Spleen (tissue), 11 donors: ENCODE results near the gene CDK18. TPM values are rescaled to one million over a fixed set of nuclear protein-coding genes. Genes with fewer than 3 reads are reported as not detected.

ENCODE experiments used
- DNase-seq: peaks from one replicate; pipeline ENCODE4 v3.0.0-alpha.2; 2020
- H3K27ac ChIP-seq, 8 donors: fragments of 200-600 bp; sonication (generic) in 7 of 8; 1 replicate in 4 of 8; 2 replicates in 4 of 8; pipeline versions ENCODE4 v1.5.0 to v1.8.0; 2016 to 2021; ENCODE audit warnings: inconsistent platforms in 4 of 8, mild to moderate bottlenecking in 4 of 8, moderate library complexity in 1 of 8
- H3K27me3 ChIP-seq, 7 donors: fragments of 200-600 bp; sonication (generic) in 6 of 7; replicated peaks in 1 of 7; 1 replicate in 4 of 7; 2 replicates in 3 of 7; pipeline versions ENCODE4 v1.5.0 to v1.8.0; 2016 to 2021; ENCODE audit warnings: inconsistent platforms in 3 of 7, mild to moderate bottlenecking in 1 of 7
- H3K36me3 ChIP-seq, 6 donors: fragments of 200-600 bp; sonication (generic) in 5 of 6; 1 replicate in 4 of 6; 2 replicates in 2 of 6; pipeline versions ENCODE4 v1.5.0 to v1.8.0; 2016 to 2021; ENCODE audit warnings: inconsistent platforms in 2 of 6
- H3K4me1 ChIP-seq, 6 donors: fragments of 200-600 bp; sonication (generic) in 5 of 6; 1 replicate in 3 of 6; 2 replicates in 3 of 6; pipeline versions ENCODE4 v1.5.0 to v1.8.0; 2016 to 2021; ENCODE audit warnings: inconsistent platforms in 3 of 6
- H3K4me3 ChIP-seq, 8 donors: fragments of 200-600 bp; sonication (generic) in 7 of 8; 1 replicate in 4 of 8; 2 replicates in 4 of 8; pipeline versions ENCODE4 v1.5.0 to v1.8.0; 2016 to 2021; ENCODE audit warnings: inconsistent platforms in 4 of 8, mild to moderate bottlenecking in 4 of 8, moderate library complexity in 2 of 8
- H3K9me3 ChIP-seq, 8 donors: fragments of 200-600 bp; sonication (generic) in 7 of 8; 1 replicate in 4 of 8; 2 replicates in 4 of 8; pipeline versions ENCODE4 v1.5.0 to v1.8.0; 2016 to 2021; ENCODE audit warnings: inconsistent platforms in 4 of 8
- POLR2A ChIP-seq, 3 donors: fragments of 450-650 bp; IDR thresholded peaks; one replicate each; pipeline ENCODE4 v1.5.1; 2017; ENCODE audit warnings: antibody characterized with exemption in 3 of 3, mild to moderate bottlenecking in 1 of 3
- POLR2AphosphoS5 ChIP-seq, 3 donors: sonication (generic); formaldehyde crosslinking; IDR thresholded peaks; one replicate each; pipeline ENCODE4 v1.5.1; 2017; ENCODE audit warnings: antibody characterized with exemption in 3 of 3
- WGBS, 5 donors: extraction: QIAGEN DNeasy Blood & Tissue Kit in 3 of 5; methylation state at CpG; one replicate each; pipeline versions ENCODE4 v1.1.5 to v1.1.7; 2013 to 2018; 5-methylcytosine and 5-hydroxymethylcytosine counted together
- intact Hi-C: fragments of 100-400 bp; cut with DNase I; formaldehyde crosslinking; loops from one replicate; pipeline ENCODE4 v1.15.0; 2023; ENCODE audit warnings: low total_unique reads
- polyA plus RNA-seq, 3 donors: library from polyadenylated mRNA; stranded (reverse); fragments of 200-250 nt; gene quantifications; one replicate each; pipeline ENCODE4 v1.2.1, GENCODE V29; 2013
- total RNA-seq, 7 donors: library from RNA; depleted of rRNA in 3 of 7; stranded (reverse); fragments of >200 nt in 3 of 7; fragmentation: NEBNext Ultra II Directional in 4 of 7; extraction: Animal tissue kit (Norgen Biotek cat#: 25700) in 4 of 7; gene quantifications; one replicate each; pipeline versions ENCODE4 v1.1.0 to v1.2.1, GENCODE V29; 2016 to 2021
- TF ChIP-seq, protein P1 (sequence below), 11 experiments: fragments of 200-600 bp in 7 of 11; fragments of 450-650 bp in 4 of 11; sonication (generic) in 4 of 11; IDR thresholded peaks in 8 of 11; conservative IDR thresholded peaks in 3 of 11; 1 replicate in 7 of 11; 2 replicates in 4 of 11; pipeline versions ENCODE4 v1.4.0 to v1.8.0; 2016 to 2021; ENCODE audit warnings: antibody characterized with exemption in 11 of 11, inconsistent platforms in 4 of 11, mild to moderate bottlenecking in 1 of 11
- donor health status: healthy with polysubstance abuse.
- donor health status: DM: no; HTN: no; CAD: no; lungs with moderate emphysema.
- donor health status: DM: no; HTN: no; CAD: no.
- donor health status: Bipolar disorder and iron deficiency.
- donor health status: healthy.
- donor health status: DM: no; HTN: no; CAD: no.
- donor health status: DM: yes; HTN: yes; CAD: no.

The CDK18 gene
- total and polyA plus RNA-seq, 10 donors: 3.5 to 25.3 (median 17.8) TPM

DNA sequence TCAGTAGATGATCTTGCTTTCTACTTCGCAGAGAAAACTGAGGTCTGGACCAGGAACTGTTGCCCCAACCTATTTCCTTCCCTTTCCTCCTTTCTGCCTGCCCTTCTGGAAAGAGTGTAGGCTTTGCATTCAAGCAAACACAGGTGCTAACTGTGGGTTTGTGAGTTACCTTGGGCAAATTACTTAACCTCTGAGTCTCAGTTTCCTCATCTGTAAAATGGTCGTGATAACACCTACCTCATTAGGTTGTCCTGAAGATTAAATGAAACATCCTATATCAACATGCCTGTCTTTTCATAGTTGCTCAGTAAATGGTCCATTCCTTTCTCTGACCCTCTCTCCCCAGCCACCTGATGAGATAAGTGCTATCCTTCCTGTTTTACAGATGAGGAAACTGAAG, 39.1 kb upstream of the CDK18 start:
- Histone ChIP-seq H3K4me1 (no peaks in the 10 kb centered on the region), H3K27ac (no peak overlapping the region), H3K9me3 (no peaks in the 10 kb centered on the region), H3K4me3 (no peak overlapping the region), H3K36me3 (no peaks in the 10 kb centered on the region), H3K27me3 (peaks cover 0 to 53% (median 3%) of the 10 kb centered on the region in 7 donors)
- intact Hi-C loops: no loop called here
- no peak for DNase-seq
- 20 to 75% (median 56%) methylated on average over 2 of the region's 2 CpGs for WGBS, 5 donors
- TF ChIP-seq POLR2A (IDR thresholded peaks at IDR 0.05) (no peak), POLR2AphosphoS5 (IDR thresholded peaks at IDR 0.05) (no peak)
- TF ChIP-seq, protein P1, sequence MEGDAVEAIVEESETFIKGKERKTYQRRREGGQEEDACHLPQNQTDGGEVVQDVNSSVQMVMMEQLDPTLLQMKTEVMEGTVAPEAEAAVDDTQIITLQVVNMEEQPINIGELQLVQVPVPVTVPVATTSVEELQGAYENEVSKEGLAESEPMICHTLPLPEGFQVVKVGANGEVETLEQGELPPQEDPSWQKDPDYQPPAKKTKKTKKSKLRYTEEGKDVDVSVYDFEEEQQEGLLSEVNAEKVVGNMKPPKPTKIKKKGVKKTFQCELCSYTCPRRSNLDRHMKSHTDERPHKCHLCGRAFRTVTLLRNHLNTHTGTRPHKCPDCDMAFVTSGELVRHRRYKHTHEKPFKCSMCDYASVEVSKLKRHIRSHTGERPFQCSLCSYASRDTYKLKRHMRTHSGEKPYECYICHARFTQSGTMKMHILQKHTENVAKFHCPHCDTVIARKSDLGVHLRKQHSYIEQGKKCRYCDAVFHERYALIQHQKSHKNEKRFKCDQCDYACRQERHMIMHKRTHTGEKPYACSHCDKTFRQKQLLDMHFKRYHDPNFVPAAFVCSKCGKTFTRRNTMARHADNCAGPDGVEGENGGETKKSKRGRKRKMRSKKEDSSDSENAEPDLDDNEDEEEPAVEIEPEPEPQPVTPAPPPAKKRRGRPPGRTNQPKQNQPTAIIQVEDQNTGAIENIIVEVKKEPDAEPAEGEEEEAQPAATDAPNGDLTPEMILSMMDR (IDR thresholded peaks at IDR 0.05 in 8 of 11, conservative IDR thresholded peaks at IDR 0.05 in 3 of 11): no peak

DNA sequence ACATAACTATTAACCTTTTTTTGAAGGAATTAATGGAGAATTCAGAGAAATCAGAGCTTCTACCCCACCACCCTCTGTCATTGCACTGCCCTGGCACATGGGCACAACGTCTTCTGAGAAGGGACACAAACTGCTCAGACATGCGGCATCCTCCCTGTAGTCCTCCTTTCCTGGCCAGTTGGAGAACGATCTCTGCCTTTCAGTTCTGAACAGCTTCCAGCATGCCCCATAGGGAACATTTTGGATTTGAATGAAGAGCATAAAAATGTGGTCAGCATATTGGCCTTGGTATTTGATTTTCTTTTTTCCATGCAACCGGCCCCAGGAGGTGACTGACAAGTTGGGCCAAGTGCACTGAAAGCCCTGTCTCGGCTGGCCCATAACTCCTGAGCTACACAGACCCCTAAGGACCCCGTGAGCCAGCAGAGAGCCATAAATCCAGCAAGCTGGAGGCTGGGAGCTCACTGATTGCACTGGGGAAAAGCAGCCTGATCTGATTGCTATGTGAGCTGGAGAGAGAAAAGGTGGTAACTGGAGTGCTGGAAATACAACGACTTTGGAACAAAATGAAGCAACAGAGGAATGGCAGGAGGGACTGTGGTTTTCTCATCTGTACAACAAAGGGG, 37.8 kb upstream of the CDK18 start:
- H3K4me3 ChIP-seq: no peak overlapping the region
- TF ChIP-seq POLR2A (IDR thresholded peaks at IDR 0.05) (no peak), POLR2AphosphoS5 (IDR thresholded peaks at IDR 0.05) (no peak)
- TF ChIP-seq, protein P1 (IDR thresholded peaks at IDR 0.05 in 8 of 11, conservative IDR thresholded peaks at IDR 0.05 in 3 of 11): no peak
- 50 to 62% (median 58%) methylated on average over 7 of the region's 7 CpGs for WGBS, 5 donors
- no peaks in the 10 kb centered on the region for H3K36me3 ChIP-seq
- H3K27ac ChIP-seq: no peak overlapping the region
- intact Hi-C loops: no loop called here
- DNase-seq: no peak
- no peaks in the 10 kb centered on the region for H3K9me3 ChIP-seq
- peaks cover 0 to 52% (median 3%) of the 10 kb centered on the region in 7 donors for H3K27me3 ChIP-seq
- no peaks in the 10 kb centered on the region for H3K4me1 ChIP-seq

DNA sequence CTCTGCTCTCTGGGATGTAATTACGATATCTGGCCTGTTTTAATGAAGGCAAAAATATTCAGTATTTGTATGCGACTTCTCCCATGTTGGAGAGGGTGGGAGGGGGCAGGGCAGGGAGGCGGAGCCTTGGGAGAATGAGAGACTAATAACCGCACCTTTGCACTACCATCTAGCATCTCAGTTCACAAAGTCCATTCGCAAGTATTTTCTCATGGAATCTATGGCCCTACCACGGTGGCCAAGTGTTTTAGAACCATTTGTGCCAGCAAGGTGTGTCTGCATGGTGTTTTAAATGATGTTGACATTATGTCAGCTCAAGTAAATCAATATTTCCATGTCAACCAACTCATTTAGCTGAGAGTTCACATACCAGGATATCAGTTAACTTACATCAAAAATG, 34.3 kb upstream of the CDK18 start:
- Histone ChIP-seq H3K36me3 (no peaks in the 10 kb centered on the region), H3K9me3 (peaks cover 0 to 9% (median 7%) of the 10 kb centered on the region in 8 donors), H3K4me1 (no peaks in the 10 kb centered on the region), H3K27ac (no peak overlapping the region), H3K4me3 (no peak overlapping the region), H3K27me3 (peaks cover 0 to 68% (median 10%) of the 10 kb centered on the region in 7 donors)
- WGBS, 5 donors: 83 to 88% (median 86%) methylated on average over 6 of the region's 6 CpGs
- no peak for DNase-seq
- intact Hi-C loops: no loop called here
- TF ChIP-seq POLR2AphosphoS5 (IDR thresholded peaks at IDR 0.05) (no peak), POLR2A (IDR thresholded peaks at IDR 0.05) (no peak)
- TF ChIP-seq, protein P1 (IDR thresholded peaks at IDR 0.05 in 8 of 11, conservative IDR thresholded peaks at IDR 0.05 in 3 of 11): no peak

DNA sequence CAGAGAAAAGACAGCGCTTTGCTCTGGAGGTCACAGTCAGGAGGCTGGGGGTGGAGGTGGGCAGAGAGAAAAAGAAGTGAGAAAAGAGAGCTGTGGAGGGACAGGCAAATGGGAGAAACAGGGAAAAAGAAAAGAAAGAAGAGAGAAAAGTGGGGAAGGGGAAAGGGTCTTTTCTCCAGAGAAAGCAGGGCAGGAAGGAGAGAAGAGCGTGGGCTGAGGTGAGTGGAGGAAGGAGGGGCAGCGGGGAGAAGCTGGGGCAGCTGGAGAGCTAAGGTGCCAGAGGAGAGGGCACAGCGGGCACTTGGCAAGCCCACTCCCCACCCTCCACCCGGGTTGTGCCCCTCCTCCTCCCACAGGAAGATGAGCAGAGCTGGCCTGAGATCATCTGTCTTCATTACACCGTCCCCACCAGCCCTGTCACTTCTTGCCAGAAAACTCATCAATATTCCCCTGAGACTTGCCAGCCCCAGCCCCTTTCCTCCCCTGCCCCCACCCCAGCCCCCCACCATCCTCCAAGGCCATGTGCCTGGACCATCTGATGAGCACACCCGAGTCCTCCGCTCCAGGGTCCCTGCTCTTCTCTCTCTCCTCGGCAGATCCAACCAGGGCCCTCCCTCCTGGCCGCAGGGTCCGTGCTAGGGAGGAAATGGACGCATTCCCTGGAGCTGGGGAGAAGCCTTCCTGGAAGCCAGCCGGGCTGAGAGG, 31.6 kb upstream of the CDK18 start:
- peaks cover 0 to 21% (median 18%) of the 10 kb centered on the region in 8 donors for H3K9me3 ChIP-seq
- intact Hi-C loops: no loop called here
- 18 to 27% (median 23%) methylated on average over 13 of the region's 13 CpGs for WGBS, 5 donors

More for the DNA sequence above, 31.6 kb upstream of the CDK18 start:
- H3K4me3 ChIP-seq: no peak overlapping the region
- no peaks in the 10 kb centered on the region for H3K36me3 ChIP-seq
- no peak overlapping the region for H3K27ac ChIP-seq
- H3K4me1 ChIP-seq: no peaks in the 10 kb centered on the region
- DNase-seq: no peak
- TF ChIP-seq POLR2AphosphoS5 (IDR thresholded peaks at IDR 0.05) (no peak), POLR2A (IDR thresholded peaks at IDR 0.05) (no peak)
- TF ChIP-seq, protein P1 (IDR thresholded peaks at IDR 0.05 in 8 of 11, conservative IDR thresholded peaks at IDR 0.05 in 3 of 11): no peak
- H3K27me3 ChIP-seq: peaks cover 0 to 64% (median 10%) of the 10 kb centered on the region in 7 donors
